ENCODE results near the gene ANKFN1.

The ANKFN1 gene

GRCh38 chr17:56159826-56160380, 6.6 kb downstream of the ANKFN1 start:
- H3K4me1 Mint-ChIP-seq (ENCODE audit: low read depth): no peaks in the 10 kb centered on the region
- no peak overlapping the region for H3K4me3 Mint-ChIP-seq
- H3K9me3 Mint-ChIP-seq: no peaks in the 10 kb centered on the region
- H3K36me3 Mint-ChIP-seq (ENCODE audit: low read depth): no peaks in the 10 kb centered on the region
- H3K27ac Mint-ChIP-seq: no peak overlapping the region
- peaks cover 3% of the 10 kb centered on the region for H3K27me3 Mint-ChIP-seq

DNA sequence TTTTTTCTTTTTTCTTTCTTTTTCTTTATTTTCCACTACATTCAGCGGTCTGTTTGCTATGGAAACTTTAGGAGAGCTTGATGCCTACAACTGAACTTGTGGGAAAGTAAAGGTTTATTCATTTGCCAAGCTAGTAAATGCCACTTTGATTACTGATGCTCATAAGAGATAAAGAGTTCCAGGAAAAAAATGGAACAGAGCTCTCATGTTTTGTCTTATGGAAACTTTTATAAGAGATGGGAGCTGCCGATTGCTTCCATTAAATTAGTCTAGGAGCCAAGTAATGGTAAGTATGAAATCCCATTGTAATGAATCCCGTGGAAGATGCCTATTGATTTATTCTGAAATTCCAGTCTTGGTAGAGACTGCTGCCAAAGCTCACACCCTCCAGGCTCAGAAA, 7.1 kb downstream of the ANKFN1 start:
- no peaks in the 10 kb centered on the region for H3K36me3 Mint-ChIP-seq (ENCODE audit: low read depth)
- no peak overlapping the region for H3K4me3 Mint-ChIP-seq
- no peaks in the 10 kb centered on the region for H3K9me3 Mint-ChIP-seq
- no peaks in the 10 kb centered on the region for H3K4me1 Mint-ChIP-seq (ENCODE audit: low read depth)
- no peak overlapping the region for H3K27ac Mint-ChIP-seq
- H3K27me3 Mint-ChIP-seq: peaks cover 3% of the 10 kb centered on the region

- no peaks in the 10 kb centered on the region for H3K4me1 Mint-ChIP-seq (ENCODE audit: low read depth)
- no peak overlapping the region for H3K27ac Mint-ChIP-seq
- H3K4me3 Mint-ChIP-seq: no peak overlapping the region
- no peaks in the 10 kb centered on the region for H3K36me3 Mint-ChIP-seq (ENCODE audit: low read depth)
- H3K9me3 Mint-ChIP-seq: no peaks in the 10 kb centered on the region
- no peaks in the 10 kb centered on the region for H3K27me3 Mint-ChIP-seq
Observed at GRCh38 chr17:56165072-56165641, 11.9 kb downstream of the ANKFN1 start.

- Mint-ChIP-seq H3K27me3 (no peaks in the 10 kb centered on the region), H3K4me3 (no peak overlapping the region), H3K27ac (no peak overlapping the region), H3K4me1 (ENCODE audit: low read depth) (no peaks in the 10 kb centered on the region), H3K36me3 (ENCODE audit: low read depth) (no peaks in the 10 kb centered on the region), H3K9me3 (no peaks in the 10 kb centered on the region)
Observed at GRCh38 chr17:56167491-56167890, 14.2 kb downstream of the ANKFN1 start.

DNA sequence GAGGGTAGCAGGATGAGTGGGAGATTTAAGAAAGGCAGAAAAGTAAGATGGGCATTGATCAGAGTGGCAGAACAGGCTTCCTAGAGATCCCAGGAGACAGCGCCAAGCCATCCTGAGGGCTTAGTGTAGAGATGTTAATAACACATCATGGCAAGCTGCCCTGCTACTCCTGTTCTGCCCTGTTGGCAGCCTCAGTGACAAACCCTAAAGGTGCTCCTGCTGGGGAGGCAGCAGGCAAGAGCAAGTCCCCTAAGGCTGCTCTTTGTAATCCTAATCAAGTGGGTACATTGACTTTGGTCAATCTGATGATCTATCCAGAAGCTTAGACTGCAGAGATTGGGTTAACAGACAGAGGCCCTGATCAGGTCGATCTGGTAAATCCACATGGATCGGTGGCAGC, 16.3 kb downstream of the ANKFN1 start:
- Mint-ChIP-seq H3K9me3 (no peaks in the 10 kb centered on the region), H3K27ac (no peak overlapping the region), H3K27me3 (no peaks in the 10 kb centered on the region), H3K36me3 (ENCODE audit: low read depth) (no peaks in the 10 kb centered on the region), H3K4me1 (ENCODE audit: low read depth) (no peaks in the 10 kb centered on the region), H3K4me3 (no peak overlapping the region)

- no peaks in the 10 kb centered on the region for H3K4me1 Mint-ChIP-seq (ENCODE audit: low read depth)
- no peak overlapping the region for H3K4me3 Mint-ChIP-seq
- H3K27ac Mint-ChIP-seq: no peak overlapping the region
- no peaks in the 10 kb centered on the region for H3K9me3 Mint-ChIP-seq
- no peaks in the 10 kb centered on the region for H3K36me3 Mint-ChIP-seq (ENCODE audit: low read depth)
- H3K27me3 Mint-ChIP-seq: no peaks in the 10 kb centered on the region
Observed at GRCh38 chr17:56171186-56171959, 18.1 kb downstream of the ANKFN1 start.

DNA sequence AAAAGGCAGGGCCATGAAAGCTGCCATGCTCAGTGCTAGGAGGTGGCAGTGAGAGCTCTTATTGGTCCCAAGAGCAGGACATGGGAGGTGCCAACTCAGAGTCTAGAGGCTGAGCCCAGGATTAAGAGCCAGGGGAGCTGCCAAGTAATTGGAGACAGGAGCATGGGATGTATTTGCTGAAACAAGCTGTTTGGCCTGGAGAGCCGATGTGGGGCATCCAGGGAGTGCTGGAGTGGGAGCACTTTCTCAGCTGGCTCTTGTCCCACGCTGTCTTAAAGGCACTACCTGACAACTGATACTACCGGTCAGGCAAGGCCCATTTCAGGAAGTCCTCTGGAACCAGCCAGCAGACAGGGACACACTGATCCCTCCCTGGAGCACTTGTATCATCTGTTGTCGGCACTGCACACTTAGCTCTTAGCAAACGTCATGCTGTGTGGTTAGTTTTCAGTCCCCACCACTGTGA, 19.3 kb downstream of the ANKFN1 start:
- Mint-ChIP-seq H3K9me3 (no peaks in the 10 kb centered on the region), H3K4me3 (no peak overlapping the region), H3K4me1 (ENCODE audit: low read depth) (no peaks in the 10 kb centered on the region), H3K27ac (no peak overlapping the region), H3K36me3 (ENCODE audit: low read depth) (no peaks in the 10 kb centered on the region), H3K27me3 (no peaks in the 10 kb centered on the region)

DNA sequence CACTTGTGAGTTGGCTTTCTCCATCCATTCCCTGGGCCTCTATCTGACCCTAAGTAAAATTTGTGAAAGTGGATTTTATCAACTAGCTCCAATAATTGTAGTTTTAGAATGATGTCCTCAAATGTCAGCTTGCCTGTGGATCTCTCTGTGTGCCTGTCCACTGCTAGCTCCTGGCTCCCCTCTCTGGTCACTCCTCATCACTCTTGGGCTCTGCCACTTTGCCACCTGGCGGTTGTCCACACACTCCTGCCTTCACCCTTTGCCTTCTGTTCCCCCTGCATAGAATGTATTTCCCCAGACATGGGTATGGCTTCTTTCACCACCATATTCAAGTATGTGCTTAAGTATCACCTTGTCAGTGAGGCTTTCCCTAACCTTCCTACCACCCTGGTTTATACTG, 19.8 kb downstream of the ANKFN1 start:
- no peaks in the 10 kb centered on the region for H3K27me3 Mint-ChIP-seq
- H3K27ac Mint-ChIP-seq: no peak overlapping the region
- H3K4me1 Mint-ChIP-seq (ENCODE audit: low read depth): no peaks in the 10 kb centered on the region
- H3K9me3 Mint-ChIP-seq: no peaks in the 10 kb centered on the region
- no peak overlapping the region for H3K4me3 Mint-ChIP-seq
- H3K36me3 Mint-ChIP-seq (ENCODE audit: low read depth): no peaks in the 10 kb centered on the region

GRCh38 chr17:56173958-56174835, 20.9 kb downstream of the ANKFN1 start:
- H3K4me3 Mint-ChIP-seq: no peak overlapping the region
- no peaks in the 10 kb centered on the region for H3K36me3 Mint-ChIP-seq (ENCODE audit: low read depth)
- H3K4me1 Mint-ChIP-seq (ENCODE audit: low read depth): no peaks in the 10 kb centered on the region
- H3K9me3 Mint-ChIP-seq: no peaks in the 10 kb centered on the region
- H3K27me3 Mint-ChIP-seq: no peaks in the 10 kb centered on the region
- no peak overlapping the region for H3K27ac Mint-ChIP-seq

DNA sequence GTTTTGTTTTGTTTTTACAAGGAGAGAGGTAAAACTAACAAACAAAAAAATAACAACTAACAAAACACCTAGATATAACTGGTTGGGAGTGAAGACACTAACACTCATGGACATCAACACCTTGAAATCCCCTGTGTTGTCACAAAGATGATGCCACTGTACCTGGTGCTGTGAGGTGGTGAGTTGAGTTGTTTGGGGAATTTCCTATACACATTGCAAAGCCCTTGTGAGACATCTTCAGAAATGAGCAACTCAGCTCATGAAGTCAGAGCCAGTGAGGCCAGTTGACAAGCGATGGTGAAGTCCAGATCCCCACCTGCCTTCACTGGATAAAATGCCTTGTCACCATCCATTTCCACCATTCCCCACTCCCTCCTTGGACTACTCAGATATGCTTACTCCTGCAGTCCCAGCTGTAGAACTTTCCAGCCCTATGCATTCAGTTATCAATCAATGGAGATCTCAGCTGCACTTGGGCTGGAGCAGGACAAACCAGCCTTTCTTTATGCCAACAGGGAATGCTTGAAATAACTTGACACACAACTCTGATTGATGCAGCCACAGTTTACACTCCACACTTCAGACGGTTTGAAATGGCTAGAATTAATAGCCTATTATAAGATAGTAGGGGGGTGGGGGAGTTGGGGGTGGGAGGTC, 22.2 kb downstream of the ANKFN1 start:
- Mint-ChIP-seq H3K36me3 (ENCODE audit: low read depth) (no peaks in the 10 kb centered on the region), H3K9me3 (no peaks in the 10 kb centered on the region), H3K27ac (no peak overlapping the region), H3K4me3 (no peak overlapping the region), H3K4me1 (ENCODE audit: low read depth) (no peaks in the 10 kb centered on the region), H3K27me3 (no peaks in the 10 kb centered on the region)

DNA sequence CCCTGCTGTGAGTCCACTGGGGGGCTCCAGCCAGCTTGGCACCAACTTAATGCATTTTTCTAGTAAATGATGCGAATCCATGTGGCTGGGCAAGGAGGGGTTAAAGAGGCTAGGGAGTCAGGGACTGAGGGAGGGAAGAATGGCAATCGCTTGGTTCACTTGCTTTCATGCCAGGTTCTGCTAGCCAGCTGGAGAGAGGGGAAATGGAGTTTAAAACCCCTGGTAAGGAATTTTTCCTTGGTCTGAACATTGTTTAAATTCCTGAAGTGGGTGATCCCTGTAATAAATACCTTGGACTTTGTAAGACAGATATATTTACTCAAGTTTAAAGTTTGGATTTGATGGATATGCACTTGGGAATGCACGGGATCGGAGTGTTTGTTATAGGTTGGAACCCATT, 22.8 kb downstream of the ANKFN1 start:
- Mint-ChIP-seq H3K4me1 (ENCODE audit: low read depth) (no peaks in the 10 kb centered on the region), H3K36me3 (ENCODE audit: low read depth) (no peaks in the 10 kb centered on the region), H3K4me3 (no peak overlapping the region), H3K27ac (no peak overlapping the region), H3K27me3 (no peaks in the 10 kb centered on the region), H3K9me3 (no peaks in the 10 kb centered on the region)

GRCh38 chr17:56177361-56177760, 24.1 kb downstream of the ANKFN1 start:
- Mint-ChIP-seq H3K4me3 (no peak overlapping the region), H3K27ac (no peak overlapping the region), H3K9me3 (no peaks in the 10 kb centered on the region), H3K4me1 (ENCODE audit: low read depth) (no peaks in the 10 kb centered on the region), H3K27me3 (no peaks in the 10 kb centered on the region), H3K36me3 (ENCODE audit: low read depth) (no peaks in the 10 kb centered on the region)

GRCh38 chr17:56178203-56178602, 24.9 kb downstream of the ANKFN1 start:
- no peaks in the 10 kb centered on the region for H3K36me3 Mint-ChIP-seq (ENCODE audit: low read depth)
- no peaks in the 10 kb centered on the region for H3K27me3 Mint-ChIP-seq
- H3K27ac Mint-ChIP-seq: no peak overlapping the region
- no peaks in the 10 kb centered on the region for H3K4me1 Mint-ChIP-seq (ENCODE audit: low read depth)
- H3K4me3 Mint-ChIP-seq: no peak overlapping the region
- H3K9me3 Mint-ChIP-seq: no peaks in the 10 kb centered on the region

GRCh38 chr17:56182081-56182480, 28.8 kb downstream of the ANKFN1 start:
- H3K4me1 Mint-ChIP-seq (ENCODE audit: low read depth): no peaks in the 10 kb centered on the region
- no peak overlapping the region for H3K4me3 Mint-ChIP-seq
- H3K27me3 Mint-ChIP-seq: peaks cover 1% of the 10 kb centered on the region
- H3K9me3 Mint-ChIP-seq: peaks cover 8% of the 10 kb centered on the region
- no peaks in the 10 kb centered on the region for H3K36me3 Mint-ChIP-seq (ENCODE audit: low read depth)
- H3K27ac Mint-ChIP-seq: no peak overlapping the region
